K562 (cell line): ENCODE measurements around the gene MVB12B. TPM values are rescaled to one million over a fixed set of nuclear protein-coding genes. Genes with fewer than 3 reads are reported as not detected.

Source experiments
- FOXK1 ChIP-seq: sonication (generic); formaldehyde crosslinking; IDR thresholded peaks from 2 replicates; pipeline ENCODE4 v1.8.0; 2022; ENCODE audit warnings: missing genetic modification reagents, mild to moderate bottlenecking, borderline replicate concordance
- HDAC2 ChIP-seq: fragments of 450-650 bp; IDR thresholded peaks from 2 replicates; pipeline ENCODE4 v1.6.1; 2016; ENCODE audit warnings: mild to moderate bottlenecking
- NELFE ChIP-seq: IDR thresholded peaks from 2 replicates; pipeline ENCODE4 v1.6.1; 2011; ENCODE audit warnings: mild to moderate bottlenecking; ENCODE audit not compliant: insufficient read depth, insufficient read length
- PHF20 ChIP-seq: fragments of 450-650 bp; IDR thresholded peaks from 2 replicates; pipeline ENCODE4 v1.6.1; 2018; ENCODE audit not compliant: partially characterized antibody
- PHTF2 ChIP-seq: fragments of 250-450 bp; sonication (Bioruptor Pico); IDR thresholded peaks from 2 replicates; pipeline ENCODE4 v1.5.0; 2021; ENCODE audit warnings: mild to moderate bottlenecking
- RBBP5 ChIP-seq: fragments of 200-600 bp; sonication (generic); IDR thresholded peaks from 2 replicates; pipeline ENCODE4 v1.6.1; 2012; ENCODE audit warnings: borderline replicate concordance, mild to moderate bottlenecking, low read length, control low read depth, inconsistent platforms; ENCODE audit not compliant: insufficient read depth, poor library complexity, severe bottlenecking
- RBM15 ChIP-seq: fragments of 200-400 bp; formaldehyde crosslinking; IDR thresholded peaks from 2 replicates; pipeline ENCODE4 v1.6.1; 2018; ENCODE audit warnings: mild to moderate bottlenecking, low read length, moderate library complexity; ENCODE audit not compliant: insufficient read depth
- SRSF1 ChIP-seq: fragments of 200-400 bp; formaldehyde crosslinking; IDR thresholded peaks from 2 replicates; pipeline ENCODE4 v1.6.1; 2017; ENCODE audit warnings: mild to moderate bottlenecking, low read depth, low read length, moderate library complexity
- ZBTB1 ChIP-seq: sonication (generic); formaldehyde crosslinking; IDR thresholded peaks from 2 replicates; pipeline ENCODE4 v1.8.1; 2023; ENCODE audit warnings: missing genetic modification reagents, low read depth, mild to moderate bottlenecking, borderline replicate concordance
- ZNF124 ChIP-seq: sonication (generic); formaldehyde crosslinking; IDR thresholded peaks from 2 replicates; pipeline ENCODE4 v1.8.1; 2022; ENCODE audit warnings: missing genetic modification reagents
- polyA plus RNA-seq, 8 experiments: library from polyadenylated mRNA; depleted of rRNA in 4 of 8; stranded (reverse) in 5 of 8; unstranded in 3 of 8; fragments of >200 nt; fragmentation: Nextera tagmentation in 2 of 8; fragmentation: Illumina TruSeq in 1 of 8; extraction: Ambion mirVana in 2 of 8; extraction: Trizol in 1 of 8; gene quantifications; 2 replicates each; pipeline versions ENCODE4 v1.2.1 to v1.2.3, GENCODE V29; 2011 to 2014; ENCODE audit warnings: inconsistent platforms in 1 of 8, missing spikeins in 1 of 8
- total RNA-seq, 7 experiments: library from RNA; depleted of rRNA in 6 of 7; stranded (reverse); fragments of >200 nt in 6 of 7; fragmentation: Illumina TruSeq in 2 of 7; extraction: Trizol in 2 of 7; gene quantifications; 2 replicates each; pipeline versions ENCODE4 v1.2.1 to v1.2.3, GENCODE V29; 2011 to 2021; ENCODE audit warnings: low replicate concordance in 1 of 7
- TF ChIP-seq, protein P1 (sequence below): fragments of 450-650 bp; formaldehyde crosslinking; IDR thresholded peaks from 2 replicates; pipeline ENCODE4 v1.4.0; 2020; ENCODE audit warnings: mild to moderate bottlenecking, moderate library complexity
- TF ChIP-seq, protein P2 (sequence below): fragments of 450-650 bp; formaldehyde crosslinking; IDR thresholded peaks from 2 replicates; pipeline ENCODE4 v1.4.0; 2020; ENCODE audit warnings: mild to moderate bottlenecking, moderate library complexity
- TF ChIP-seq, protein P3 (sequence below): fragments of 250-450 bp; sonication (Bioruptor Pico); IDR thresholded peaks from 2 replicates; pipeline ENCODE4 v1.4.0; 2020; ENCODE audit warnings: borderline replicate concordance

The MVB12B gene
- total and polyA plus RNA-seq, 9 of the 15 experiments (the other 6 are each of a cell fraction or from before 2014, with no cell fraction given): not detected

DNA sequence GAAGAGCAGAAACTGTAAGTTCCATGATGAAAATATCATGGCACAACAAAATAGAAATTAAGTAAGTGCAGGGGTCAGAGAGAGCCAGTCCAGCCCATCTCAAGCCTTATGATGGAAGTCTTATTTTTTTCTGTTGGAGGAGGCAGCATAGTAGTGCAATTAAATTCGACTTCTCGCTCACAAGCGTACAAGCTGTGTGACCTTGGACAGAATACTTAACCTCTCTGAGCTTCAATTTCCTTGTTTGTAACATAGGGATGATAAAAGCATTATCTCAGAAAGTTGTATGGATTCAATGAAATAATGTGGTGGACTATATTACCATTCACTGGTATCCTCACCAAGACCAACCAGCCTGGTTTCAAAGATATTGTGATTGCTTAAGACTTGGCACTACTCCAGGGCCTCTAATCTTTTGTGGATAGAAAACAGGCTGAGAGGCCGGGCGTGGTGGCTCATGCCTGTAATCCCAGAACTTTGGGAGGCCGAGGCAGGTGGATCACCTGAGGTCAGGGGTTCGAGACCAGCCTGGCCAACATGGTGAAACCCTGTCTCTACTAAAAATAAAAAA lies 26.8 kb upstream of the MVB12B start (continued):
- TF ChIP-seq ZNF124 (no peak), SRSF1 (no peak), HDAC2 (no peak), RBM15 (no peak), PHTF2 (no peak), FOXK1 (CRISPR knock-in tag) (no peak), PHF20 (no peak), RBBP5 (no peak), ZBTB1 (no peak), NELFE (no peak)
- TF ChIP-seq, protein P1, sequence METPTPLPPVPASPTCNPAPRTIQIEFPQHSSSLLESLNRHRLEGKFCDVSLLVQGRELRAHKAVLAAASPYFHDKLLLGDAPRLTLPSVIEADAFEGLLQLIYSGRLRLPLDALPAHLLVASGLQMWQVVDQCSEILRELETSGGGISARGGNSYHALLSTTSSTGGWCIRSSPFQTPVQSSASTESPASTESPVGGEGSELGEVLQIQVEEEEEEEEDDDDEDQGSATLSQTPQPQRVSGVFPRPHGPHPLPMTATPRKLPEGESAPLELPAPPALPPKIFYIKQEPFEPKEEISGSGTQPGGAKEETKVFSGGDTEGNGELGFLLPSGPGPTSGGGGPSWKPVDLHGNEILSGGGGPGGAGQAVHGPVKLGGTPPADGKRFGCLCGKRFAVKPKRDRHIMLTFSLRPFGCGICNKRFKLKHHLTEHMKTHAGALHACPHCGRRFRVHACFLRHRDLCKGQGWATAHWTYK (CRISPR knock-in tag): no peak
- TF ChIP-seq, protein P2, sequence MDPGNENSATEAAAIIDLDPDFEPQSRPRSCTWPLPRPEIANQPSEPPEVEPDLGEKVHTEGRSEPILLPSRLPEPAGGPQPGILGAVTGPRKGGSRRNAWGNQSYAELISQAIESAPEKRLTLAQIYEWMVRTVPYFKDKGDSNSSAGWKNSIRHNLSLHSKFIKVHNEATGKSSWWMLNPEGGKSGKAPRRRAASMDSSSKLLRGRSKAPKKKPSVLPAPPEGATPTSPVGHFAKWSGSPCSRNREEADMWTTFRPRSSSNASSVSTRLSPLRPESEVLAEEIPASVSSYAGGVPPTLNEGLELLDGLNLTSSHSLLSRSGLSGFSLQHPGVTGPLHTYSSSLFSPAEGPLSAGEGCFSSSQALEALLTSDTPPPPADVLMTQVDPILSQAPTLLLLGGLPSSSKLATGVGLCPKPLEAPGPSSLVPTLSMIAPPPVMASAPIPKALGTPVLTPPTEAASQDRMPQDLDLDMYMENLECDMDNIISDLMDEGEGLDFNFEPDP (CRISPR knock-in tag): no peak
- TF ChIP-seq, protein P3, sequence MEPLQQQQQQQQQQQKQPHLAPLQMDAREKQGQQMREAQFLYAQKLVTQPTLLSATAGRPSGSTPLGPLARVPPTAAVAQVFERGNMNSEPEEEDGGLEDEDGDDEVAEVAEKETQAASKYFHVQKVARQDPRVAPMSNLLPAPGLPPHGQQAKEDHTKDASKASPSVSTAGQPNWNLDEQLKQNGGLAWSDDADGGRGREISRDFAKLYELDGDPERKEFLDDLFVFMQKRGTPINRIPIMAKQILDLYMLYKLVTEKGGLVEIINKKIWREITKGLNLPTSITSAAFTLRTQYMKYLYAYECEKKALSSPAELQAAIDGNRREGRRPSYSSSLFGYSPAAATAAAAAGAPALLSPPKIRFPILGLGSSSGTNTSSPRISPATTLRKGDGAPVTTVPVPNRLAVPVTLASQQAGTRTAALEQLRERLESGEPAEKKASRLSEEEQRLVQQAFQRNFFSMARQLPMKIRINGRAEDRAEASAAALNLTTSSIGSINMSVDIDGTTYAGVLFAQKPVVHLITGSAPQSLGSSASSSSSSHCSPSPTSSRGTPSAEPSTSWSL: no peak
